Pulmonary artery endothelial cell (primary cell): ENCODE measurements around the gene XRCC5. TPM values are rescaled to one million over a fixed set of nuclear protein-coding genes. Genes with fewer than 3 reads are reported as not detected.

Source experiments
- DNase-seq: peaks from one replicate; pipeline ENCODE4 v3.0.0-alpha.2; 2011; ENCODE audit warnings: low read depth, low spot score
- total RNA-seq: library from RNA; depleted of rRNA; stranded (reverse); fragments of >200 nt; gene quantifications from 2 replicates; pipeline ENCODE4 v1.2.3, GENCODE V29; 2014

XRCC5 gene
- total RNA-seq, 1 donor from 2014 or later, result 322 TPM

- no peak for DNase-seq
These were observed 42.3 kb downstream of the XRCC5 start for GRCh38 chr2:216151313-216152025.

- DNase-seq, result no peak
These were observed 46.8 kb downstream of the XRCC5 start for GRCh38 chr2:216155954-216156353.

GRCh38 chr2:216156822-216157221 lies 47.7 kb downstream of the XRCC5 start:
- no peak for DNase-seq

DNA sequence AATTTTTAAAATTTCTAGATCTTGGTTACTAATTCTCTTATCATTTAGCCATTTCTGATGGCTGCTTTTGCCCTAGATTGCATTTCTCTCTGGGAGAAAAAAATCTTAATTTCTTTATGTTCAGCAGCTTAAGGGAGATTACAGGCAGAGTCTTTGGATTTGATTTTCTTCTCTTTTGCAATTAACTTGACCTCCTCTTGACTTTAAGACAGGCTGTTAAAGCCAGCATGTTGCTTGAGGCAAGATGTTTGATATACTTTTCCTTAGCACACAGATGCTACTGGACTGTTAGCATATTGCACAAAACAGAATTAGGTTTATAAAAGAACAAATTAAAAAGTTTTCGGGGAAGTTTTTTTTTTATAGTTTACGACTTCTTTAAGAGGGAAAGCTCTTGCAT lies 50.0 kb downstream of the XRCC5 start:
- DNase-seq, result no peak

DNA sequence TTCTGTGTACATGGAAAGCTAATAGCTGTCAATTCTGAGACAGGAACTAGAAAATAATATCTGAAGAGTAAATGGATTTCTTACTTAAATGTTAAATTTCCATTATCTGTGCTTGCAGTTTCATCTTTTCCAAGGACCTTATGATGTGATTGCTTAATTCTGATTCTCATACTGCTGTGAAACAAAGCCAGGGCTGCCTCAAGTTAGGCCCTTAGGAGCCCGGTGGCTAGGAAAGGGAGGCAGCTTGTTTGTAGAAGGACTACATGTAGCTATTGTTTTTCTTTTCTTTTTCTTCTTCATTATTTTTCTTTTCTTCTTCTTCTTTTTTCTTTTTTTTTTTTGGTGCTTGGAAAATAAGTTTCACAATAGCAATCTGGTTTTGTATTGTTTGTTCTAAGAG lies 50.5 kb downstream of the XRCC5 start:
- no peak for DNase-seq

DNA sequence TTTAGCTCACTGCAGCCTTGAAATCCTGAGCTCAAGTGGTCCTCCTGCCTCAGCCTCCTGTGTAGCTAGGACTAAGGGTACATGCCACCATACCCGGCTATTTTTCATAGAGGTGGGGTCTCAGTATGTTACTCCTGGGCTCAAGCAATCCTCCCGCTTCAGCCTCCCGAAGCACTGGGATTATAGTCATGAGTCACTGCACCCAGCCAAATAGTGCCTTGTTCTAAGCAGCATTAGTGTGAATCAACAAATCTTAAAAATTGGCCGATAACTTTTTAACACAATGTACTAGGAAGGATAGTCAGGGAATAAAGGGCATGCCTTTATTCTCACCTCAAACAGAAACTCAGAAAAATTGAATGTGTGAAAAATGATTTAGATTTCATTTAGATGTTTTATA lies 51.6 kb downstream of the XRCC5 start:
- DNase-seq, result no peak

- DNase-seq, result no peak
These were observed 52.8 kb downstream of the XRCC5 start for GRCh38 chr2:216161967-216162366.

DNA sequence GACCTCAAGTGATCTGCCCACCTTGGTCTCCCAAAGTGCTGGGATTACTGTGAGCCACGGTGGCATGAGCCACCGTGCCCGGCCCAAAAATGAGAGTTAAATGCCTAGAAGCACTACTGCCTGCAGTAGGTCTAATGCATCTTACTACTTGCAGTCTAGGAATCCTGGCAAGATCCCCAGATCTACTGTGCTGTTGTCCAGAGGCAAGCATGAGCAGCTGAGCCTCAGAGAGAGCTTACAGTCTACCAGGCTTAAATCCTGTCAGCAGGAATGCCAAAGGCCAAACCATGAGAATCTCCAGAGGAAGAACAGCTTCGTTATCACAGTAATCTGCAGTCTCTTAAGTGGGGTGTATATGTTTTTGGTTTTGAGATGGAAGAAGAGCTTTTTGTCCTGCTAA lies 54.4 kb downstream of the XRCC5 start:
- no peak for DNase-seq

DNA sequence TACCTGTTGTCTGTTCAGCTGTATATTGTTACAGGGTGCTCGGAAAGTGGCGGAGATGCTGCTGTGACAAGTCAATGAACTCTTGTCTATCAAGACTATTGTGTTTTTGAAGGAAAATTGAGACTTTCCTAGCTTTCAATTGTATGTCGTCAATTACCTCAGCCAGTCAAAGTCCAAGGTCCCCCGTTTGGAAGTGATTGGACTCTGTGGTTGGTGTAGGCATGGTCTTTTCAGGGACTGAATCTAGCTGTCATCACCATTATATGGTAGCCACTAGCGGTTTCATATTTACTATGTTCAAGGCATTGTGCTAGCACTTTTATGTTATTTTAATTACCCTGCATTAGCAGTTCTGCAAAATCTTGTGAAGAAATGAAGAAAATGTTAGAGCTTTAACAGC lies 54.9 kb downstream of the XRCC5 start:
- DNase-seq, result no peak

GRCh38 chr2:216164576-216164975 lies 55.4 kb downstream of the XRCC5 start:
- no peak for DNase-seq

DNA sequence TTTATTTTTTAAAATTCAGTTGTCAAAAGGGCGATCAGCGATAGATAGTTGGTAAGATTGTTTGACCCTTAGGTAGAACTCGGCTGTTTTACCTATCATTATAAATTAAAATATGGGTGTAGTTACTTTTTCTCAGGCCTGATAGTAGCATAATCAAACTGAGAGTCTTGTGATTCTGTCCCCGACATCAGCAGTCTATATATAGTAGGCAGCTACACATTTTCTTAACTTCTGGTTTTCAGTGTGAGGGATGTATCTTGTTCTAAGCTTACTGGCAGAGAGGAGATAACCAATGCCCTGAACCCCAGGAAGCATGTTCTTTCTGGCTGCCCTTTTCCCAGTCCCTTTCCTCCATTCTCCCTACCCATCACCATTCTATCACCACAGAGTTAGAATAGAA lies 56.6 kb downstream of the XRCC5 start:
- no peak for DNase-seq

DNA sequence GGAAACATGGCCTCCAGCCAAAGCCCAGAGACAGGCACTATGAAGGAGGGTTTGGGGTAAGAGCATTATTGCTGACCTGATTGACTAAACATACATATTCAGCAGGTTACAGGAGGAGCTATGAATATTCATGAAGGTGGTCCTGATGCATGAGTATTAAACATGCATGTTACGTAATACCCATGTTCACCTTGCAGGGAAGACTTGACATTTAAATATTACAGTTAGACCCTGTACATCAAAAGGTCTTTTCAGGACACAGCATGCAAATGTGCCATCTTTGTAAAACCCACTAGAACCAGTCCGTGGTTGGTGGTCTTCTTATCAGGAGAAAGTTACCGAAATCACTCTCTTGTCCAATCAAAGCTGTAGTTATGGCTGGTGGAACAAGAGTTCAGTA lies 59.9 kb downstream of the XRCC5 start:
- no peak for DNase-seq

GRCh38 chr2:216170076-216170763 lies 61.1 kb downstream of the XRCC5 start:
- DNase-seq, result no peak

GRCh38 chr2:216171011-216171410 lies 61.9 kb downstream of the XRCC5 start:
- no peak for DNase-seq

DNA sequence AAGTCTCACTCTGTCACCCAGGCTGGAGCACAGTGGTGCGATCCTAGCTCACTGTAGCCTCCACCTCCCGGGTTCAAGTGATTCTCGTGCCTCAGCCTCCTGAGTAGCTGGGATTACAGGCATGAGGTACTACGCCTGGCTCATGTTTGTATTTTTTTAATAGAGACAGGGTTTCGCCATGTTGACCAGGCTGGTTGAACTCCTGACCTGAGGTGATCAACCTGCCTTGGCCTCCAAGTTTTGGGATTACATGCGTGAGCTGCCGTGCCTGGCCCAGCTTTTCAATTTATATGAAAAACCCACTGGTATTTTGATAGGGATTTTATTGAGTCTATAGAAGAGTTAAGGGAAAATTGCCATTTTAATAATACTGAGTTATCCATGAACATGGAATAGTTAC lies 63.3 kb downstream of the XRCC5 start:
- DNase-seq, result no peak

- DNase-seq, result no peak
These were observed 69.9 kb downstream of the XRCC5 start for GRCh38 chr2:216179015-216179414.

DNA sequence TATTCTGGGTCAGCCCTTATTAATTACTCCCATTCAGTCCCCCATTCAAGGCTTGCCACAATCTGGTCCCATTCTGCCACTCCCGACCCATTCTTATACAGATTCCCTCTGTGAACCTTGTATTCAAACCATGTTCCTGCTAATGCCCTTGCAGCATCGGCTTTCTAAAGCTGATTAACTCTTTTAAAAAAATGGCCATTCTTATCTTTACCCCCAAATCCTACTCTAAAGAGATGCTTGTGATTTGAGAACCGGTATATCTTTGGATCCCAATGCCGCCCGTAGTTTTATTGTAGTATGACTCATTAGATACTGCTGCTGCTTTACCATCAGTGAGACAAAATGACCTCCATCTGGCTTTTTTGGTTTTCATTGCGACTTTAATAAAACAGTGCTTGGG lies 72.2 kb downstream of the XRCC5 start:
- DNase-seq, result no peak

DNA sequence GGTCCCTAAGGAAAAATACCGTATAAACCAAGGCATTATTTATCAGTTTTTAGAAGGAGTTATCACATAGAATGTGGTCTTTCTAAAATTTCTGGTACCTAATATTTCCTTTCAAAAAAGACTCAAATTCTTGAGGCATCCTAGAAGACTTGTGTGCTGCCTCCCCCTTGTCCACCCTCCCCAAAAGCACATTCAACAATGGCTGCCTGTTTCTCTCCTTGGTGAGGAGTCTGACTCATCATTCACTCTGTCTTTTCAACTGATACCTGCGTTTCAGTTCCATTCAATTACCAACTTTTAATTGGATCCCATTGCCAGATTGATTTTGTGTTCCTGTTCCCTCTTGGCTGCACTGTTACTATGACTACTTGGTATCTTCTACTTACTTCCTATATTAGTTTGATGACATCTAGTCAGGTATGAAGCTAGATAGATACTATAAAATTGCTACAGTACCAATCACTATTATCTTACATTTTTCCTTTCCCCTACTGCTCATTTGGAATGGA lies 72.9 kb downstream of the XRCC5 start:
- no peak for DNase-seq

- DNase-seq, result no peak
These were observed 74.3 kb downstream of the XRCC5 start for GRCh38 chr2:216183462-216183861.

DNA sequence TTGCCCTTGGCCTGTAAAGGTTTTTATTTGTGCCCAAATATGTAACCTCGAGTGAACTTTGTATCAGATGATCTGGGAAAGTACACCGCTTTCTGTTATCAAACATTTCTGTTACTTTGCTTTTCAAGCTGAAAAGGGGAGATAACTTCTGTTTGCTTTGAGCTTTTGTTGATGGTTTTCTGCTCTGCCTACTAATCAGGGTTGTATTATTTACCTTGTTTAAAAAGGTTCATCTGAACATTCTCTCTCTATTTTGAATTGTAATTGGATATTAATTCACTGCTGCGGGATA lies 79.4 kb downstream of the XRCC5 start:
- no peak for DNase-seq

- DNase-seq, result no peak
These were observed 79.8 kb downstream of the XRCC5 start for GRCh38 chr2:216188956-216189355.

DNA sequence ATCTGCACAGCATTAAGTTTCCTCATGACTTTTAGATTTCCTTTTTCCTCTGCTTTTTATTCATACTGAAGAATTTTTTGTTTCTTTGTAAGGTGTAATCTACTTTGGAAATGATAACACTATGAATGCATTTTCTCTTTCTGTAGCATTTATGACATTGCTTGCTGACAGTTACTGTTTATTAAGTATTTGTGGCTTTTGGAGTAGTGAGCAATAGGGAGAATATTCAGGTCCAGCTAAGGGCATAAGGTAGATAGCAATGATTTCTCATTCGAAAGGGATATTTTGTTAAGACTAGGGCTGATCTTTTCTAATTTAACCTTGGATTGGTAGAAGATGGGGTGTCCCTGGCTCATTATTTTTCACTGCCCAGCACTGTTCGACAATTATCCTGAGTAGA lies 80.3 kb downstream of the XRCC5 start:
- no peak for DNase-seq

DNA sequence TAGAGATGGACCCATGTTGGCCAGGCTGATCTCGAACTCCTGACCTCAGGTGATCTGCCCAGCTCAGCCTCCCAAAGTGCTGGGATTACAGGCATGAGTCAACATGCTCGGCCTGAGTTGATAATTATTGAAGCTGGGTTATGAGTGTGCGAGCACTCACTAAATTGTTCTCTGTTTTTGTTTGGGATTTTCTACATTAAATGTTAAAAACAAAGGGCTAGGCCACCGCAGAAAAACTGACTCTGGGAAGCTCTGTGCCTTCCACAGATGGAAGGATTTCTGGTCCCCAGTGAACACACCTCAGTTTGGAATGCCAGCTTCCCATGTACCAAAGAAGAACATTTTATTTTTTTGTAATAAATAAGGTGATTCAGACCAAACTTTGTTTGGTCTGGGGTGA lies 83.0 kb downstream of the XRCC5 start:
- no peak for DNase-seq
